Hepatic stellate cell (primary cell): ENCODE data around the gene OR8B3.
"Not testable (repeated sequence)": the region's sequence is repeated elsewhere in the genome, so short reads cannot be mapped to it uniquely, and the experiment has no call there.

Source experiments
- DNase-seq: peaks from one replicate; pipeline ENCODE4 v3.0.0; 2011; ENCODE audit warnings: low spot score

Gene OR8B3

GRCh38 chr11:124398924-124399323 lies at the start of gene OR8B3:
OR8B3 (minus strand) TSS chr11:124399024; CDS start chr11:124397351, 1,673 bp downstream.
- DNase-seq = no peak

- no peak for DNase-seq
Observed at GRCh38 chr11:124446916-124447315, 48.1 kb upstream of the OR8B3 start.

GRCh38 chr11:124445646-124446150 lies 46.9 kb upstream of the OR8B3 start, which contains the start of gene OR8B8:
OR8B8 (minus strand) TSS chr11:124445696; CDS start chr11:124441085, 4,611 bp downstream.
- no peak for DNase-seq

- no peak for DNase-seq
Observed at GRCh38 chr11:124442847-124443246, 44.0 kb upstream of the OR8B3 start.

GRCh38 chr11:124442442-124442841 lies 43.6 kb upstream of the OR8B3 start:
- DNase-seq = no peak

GRCh38 chr11:124441519-124441918 lies 42.7 kb upstream of the OR8B3 start:
- DNase-seq = no peak

- no peak for DNase-seq
Observed at GRCh38 chr11:124441081-124441480, 42.3 kb upstream of the OR8B3 start.

GRCh38 chr11:124440608-124441007 lies 41.8 kb upstream of the OR8B3 start:
- no peak for DNase-seq

GRCh38 chr11:124434699-124435098 lies 35.9 kb upstream of the OR8B3 start:
- DNase-seq = no peak

GRCh38 chr11:124429599-124429998 lies 30.8 kb upstream of the OR8B3 start:
- no peak for DNase-seq

GRCh38 chr11:124424384-124424921 lies 25.6 kb upstream of the OR8B3 start, which contains the start of gene OR8B4:
OR8B4 (minus strand) TSS chr11:124424871; CDS start chr11:124424871, 0 bp downstream.
- no peak for DNase-seq

GRCh38 chr11:124421043-124421442 lies 22.2 kb upstream of the OR8B3 start:
- DNase-seq = no peak

- DNase-seq = peak; percentile 15
Observed at GRCh38 chr11:124415356-124415923, 16.6 kb upstream of the OR8B3 start.

- DNase-seq = no peak
Observed at GRCh38 chr11:124409906-124410305, 11.1 kb upstream of the OR8B3 start.

- DNase-seq = no peak
Observed at GRCh38 chr11:124405581-124405980, 6.8 kb upstream of the OR8B3 start.

GRCh38 chr11:124403186-124403585 lies 4.4 kb upstream of the OR8B3 start:
- not testable (repeated sequence) for DNase-seq

- peak; percentile 58 for DNase-seq
Observed at GRCh38 chr11:124402326-124402922, 3.6 kb upstream of the OR8B3 start.

- not testable (repeated sequence) for DNase-seq
Observed at GRCh38 chr11:124396847-124397246, 2.0 kb downstream of the OR8B3 start.

- DNase-seq = no peak
Observed at GRCh38 chr11:124394408-124394807, 4.4 kb downstream of the OR8B3 start.

GRCh38 chr11:124384399-124384798 lies 14.4 kb downstream of the OR8B3 start, which contains the start of gene OR8B2:
OR8B2 (minus strand) TSS chr11:124384499; CDS start chr11:124383343, 1,156 bp downstream.
- DNase-seq = no peak

GRCh38 chr11:124382857-124383256 lies 16.0 kb downstream of the OR8B3 start:
- DNase-seq = not testable (repeated sequence)

GRCh38 chr11:124380585-124380984 lies 18.2 kb downstream of the OR8B3 start:
- DNase-seq = no peak

GRCh38 chr11:124376280-124376679 lies 22.5 kb downstream of the OR8B3 start:
- no peak for DNase-seq
